Measurements from ENCODE around the gene MGAT5B. TPM values are rescaled to one million over a fixed set of nuclear protein-coding genes. Genes with fewer than 3 reads are reported as not detected.
"Not testable (repeated sequence)": the region's sequence is repeated elsewhere in the genome, so short reads cannot be mapped to it uniquely, and the experiment has no call there.

Gene MGAT5B
- total and polyA plus RNA-seq, 10 donors, result 0.02 to 2.0 (median 0.75) TPM

DNA sequence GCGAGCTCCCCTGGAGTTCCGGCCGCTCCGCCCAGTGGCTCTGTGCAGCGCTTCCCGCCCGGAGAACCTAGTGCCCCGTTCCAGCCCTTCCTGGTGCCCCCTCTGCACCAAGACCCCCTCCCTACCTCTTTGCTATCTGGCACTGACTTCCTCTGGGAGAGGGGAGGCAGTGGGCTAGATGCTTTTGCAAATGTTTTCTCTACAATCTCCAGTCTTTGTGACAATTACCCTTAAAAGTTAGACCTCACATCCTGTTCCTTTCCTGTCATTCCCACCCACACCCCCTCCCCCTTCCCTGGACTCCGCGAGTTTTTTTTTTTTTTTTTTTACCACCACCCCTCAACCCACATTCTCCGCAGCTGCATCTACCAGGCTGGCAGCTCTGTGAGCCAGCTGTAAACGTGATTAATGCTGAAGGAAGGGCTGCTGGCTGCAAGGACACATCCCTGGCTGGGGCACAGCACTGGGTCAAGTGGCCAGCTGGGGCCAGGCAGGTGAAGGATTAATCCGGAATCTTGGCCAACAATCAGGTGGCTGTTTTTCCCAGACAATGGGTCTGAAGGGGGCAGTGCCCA, 101.5 kb downstream of the MGAT5B start:
- Histone ChIP-seq H3K27ac (peak overlapping the region in 5 of 8 donors; percentile 39 to 68 (median 62)), H3K4me3 (peak overlapping the region in 7 of 8 donors; percentile 15 to 66 (median 34)), H3K27me3 (replicated peaks in 1 of 7) (peaks cover 0 to 52% (median 21%) of the 10 kb centered on the region in 7 donors), H3K9me3 (peaks cover 0 to 5% (median 2%) of the 10 kb centered on the region in 8 donors), H3K4me1 (peaks cover 5 to 31% (median 23%) of the 10 kb centered on the region in 6 donors), H3K36me3 (no peaks in the 10 kb centered on the region)
- 2 to 3% (median 2%) methylated on average over 13 of the region's 13 CpGs for WGBS, 5 donors
- intact Hi-C loops (cut with DNase I; ENCODE audit: low total_unique reads), result no loop called here
- peak; percentile 84 for DNase-seq
- peak; percentile 49 to 75 (median 67) for TF ChIP-seq POLR2AphosphoS5 (IDR thresholded peaks at IDR 0.05)
- TF ChIP-seq, protein P1, sequence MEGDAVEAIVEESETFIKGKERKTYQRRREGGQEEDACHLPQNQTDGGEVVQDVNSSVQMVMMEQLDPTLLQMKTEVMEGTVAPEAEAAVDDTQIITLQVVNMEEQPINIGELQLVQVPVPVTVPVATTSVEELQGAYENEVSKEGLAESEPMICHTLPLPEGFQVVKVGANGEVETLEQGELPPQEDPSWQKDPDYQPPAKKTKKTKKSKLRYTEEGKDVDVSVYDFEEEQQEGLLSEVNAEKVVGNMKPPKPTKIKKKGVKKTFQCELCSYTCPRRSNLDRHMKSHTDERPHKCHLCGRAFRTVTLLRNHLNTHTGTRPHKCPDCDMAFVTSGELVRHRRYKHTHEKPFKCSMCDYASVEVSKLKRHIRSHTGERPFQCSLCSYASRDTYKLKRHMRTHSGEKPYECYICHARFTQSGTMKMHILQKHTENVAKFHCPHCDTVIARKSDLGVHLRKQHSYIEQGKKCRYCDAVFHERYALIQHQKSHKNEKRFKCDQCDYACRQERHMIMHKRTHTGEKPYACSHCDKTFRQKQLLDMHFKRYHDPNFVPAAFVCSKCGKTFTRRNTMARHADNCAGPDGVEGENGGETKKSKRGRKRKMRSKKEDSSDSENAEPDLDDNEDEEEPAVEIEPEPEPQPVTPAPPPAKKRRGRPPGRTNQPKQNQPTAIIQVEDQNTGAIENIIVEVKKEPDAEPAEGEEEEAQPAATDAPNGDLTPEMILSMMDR (IDR thresholded peaks at IDR 0.05 in 8 of 11, conservative IDR thresholded peaks at IDR 0.05 in 3 of 11), result no peak

DNA sequence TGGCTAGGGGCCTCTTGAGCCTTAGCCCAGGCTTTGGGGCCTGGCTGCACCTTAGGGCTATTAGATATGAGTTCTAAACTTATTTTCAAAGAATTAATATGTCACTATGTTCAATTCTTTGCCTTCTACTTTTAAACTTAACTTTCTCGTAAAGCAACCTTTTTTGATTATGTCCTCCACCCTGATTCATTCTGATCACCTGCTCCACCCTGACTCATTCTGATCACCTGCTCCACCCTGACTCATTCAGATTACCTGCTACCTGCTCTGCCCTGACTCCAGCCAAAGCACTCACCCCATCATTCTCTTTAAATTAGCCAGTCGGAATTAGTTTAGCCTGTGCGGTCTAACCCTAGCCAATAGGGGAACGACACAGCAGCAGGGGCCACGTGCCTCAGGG, 102.0 kb downstream of the MGAT5B start:
- peaks cover 5 to 31% (median 23%) of the 10 kb centered on the region in 6 donors for H3K4me1 ChIP-seq
- H3K27ac ChIP-seq, result peak overlapping the region in 1 of 8 donors; percentile 68
- peaks cover 0 to 10% (median 7%) of the 10 kb centered on the region in 8 donors for H3K9me3 ChIP-seq
- H3K36me3 ChIP-seq; DNase-seq; H3K4me3 ChIP-seq; intact Hi-C loops (cut with DNase I; ENCODE audit: low total_unique reads): not testable (repeated sequence)
- H3K27me3 ChIP-seq (replicated peaks in 1 of 7), result peaks cover 0 to 52% (median 21%) of the 10 kb centered on the region in 7 donors
- WGBS, 5 donors, result 69 to 87% (median 80%) methylated on average over 5 of the region's 5 CpGs

DNA sequence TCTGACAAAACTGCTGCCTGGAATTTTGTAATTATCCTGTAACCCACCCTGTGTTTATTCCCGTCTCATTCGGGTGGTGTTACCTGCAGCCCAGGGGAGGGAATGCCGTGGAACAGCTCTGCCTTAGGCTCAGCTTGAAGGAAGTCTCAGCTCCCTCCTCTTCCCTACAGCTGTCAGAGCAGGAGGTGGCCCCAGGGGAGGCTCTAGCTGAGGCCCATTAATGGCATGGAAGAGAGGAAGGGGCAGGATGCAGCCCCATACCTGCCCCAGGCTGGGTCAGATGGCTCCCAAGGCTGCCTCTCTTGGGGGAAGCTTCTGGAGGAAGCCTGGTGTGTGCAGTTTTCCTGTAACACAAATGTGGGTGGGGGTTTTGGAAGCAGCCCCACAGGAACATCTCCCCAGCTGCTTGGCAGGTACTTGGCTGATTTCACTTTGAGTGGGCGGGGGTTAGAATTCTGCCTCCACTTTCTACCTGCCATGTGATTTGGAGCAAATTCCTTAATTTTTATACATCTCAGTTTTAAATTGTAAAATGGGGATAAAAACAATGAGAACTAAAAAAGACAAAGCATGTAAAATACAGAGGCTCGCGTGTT, 103.9 kb downstream of the MGAT5B start:
- no peak for DNase-seq
- H3K4me1 ChIP-seq, result peaks cover 5 to 31% (median 23%) of the 10 kb centered on the region in 6 donors
- WGBS, 5 donors, result 72 to 82% (median 77%) methylated on average over 6 of the region's 6 CpGs
- H3K27ac ChIP-seq, result no peak overlapping the region
- peaks cover 0 to 41% (median 21%) of the 10 kb centered on the region in 7 donors for H3K27me3 ChIP-seq (replicated peaks in 1 of 7)
- intact Hi-C loops (cut with DNase I; ENCODE audit: low total_unique reads), result no loop called here
- TF ChIP-seq, protein P1 (IDR thresholded peaks at IDR 0.05 in 8 of 11, conservative IDR thresholded peaks at IDR 0.05 in 3 of 11), result no peak
- TF ChIP-seq POLR2AphosphoS5 (IDR thresholded peaks at IDR 0.05) (no peak), POLR2A (IDR thresholded peaks at IDR 0.05) (no peak)
- no peak overlapping the region for H3K4me3 ChIP-seq
- H3K9me3 ChIP-seq, result peaks cover 0 to 25% (median 9%) of the 10 kb centered on the region in 8 donors
- no peaks in the 10 kb centered on the region for H3K36me3 ChIP-seq

DNA sequence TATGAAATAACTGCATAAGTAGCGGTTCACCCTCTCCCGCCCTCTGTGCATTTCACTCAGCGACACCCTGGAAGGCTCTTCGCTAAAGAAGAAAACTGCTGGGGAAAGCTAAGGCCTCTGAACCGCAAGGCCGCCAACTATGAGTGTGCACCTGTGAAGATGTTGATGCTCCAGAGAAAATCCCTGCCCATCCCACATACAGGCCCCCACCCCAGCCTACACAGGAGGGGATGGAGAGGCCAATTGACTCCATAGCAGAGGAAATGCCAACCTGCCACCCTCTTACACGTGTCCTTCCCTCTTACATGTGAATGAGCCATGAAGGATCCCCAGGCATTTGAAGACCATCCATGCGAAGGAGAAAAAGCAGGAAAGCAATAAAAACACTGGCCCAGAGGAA, 104.8 kb downstream of the MGAT5B start:
- H3K9me3 ChIP-seq, result peaks cover 0 to 34% (median 18%) of the 10 kb centered on the region in 8 donors
- TF ChIP-seq POLR2A (IDR thresholded peaks at IDR 0.05) (no peak), POLR2AphosphoS5 (IDR thresholded peaks at IDR 0.05) (no peak)
- TF ChIP-seq, protein P1 (IDR thresholded peaks at IDR 0.05 in 8 of 11, conservative IDR thresholded peaks at IDR 0.05 in 3 of 11), result no peak
- DNase-seq, result no peak
- H3K4me1 ChIP-seq, result peaks cover 5 to 26% (median 21%) of the 10 kb centered on the region in 6 donors
- WGBS, 5 donors, result 77 to 93% (median 88%) methylated on average over 8 of the region's 8 CpGs
- H3K4me3 ChIP-seq, result no peak overlapping the region
- intact Hi-C loops (cut with DNase I; ENCODE audit: low total_unique reads), result no loop called here
- peaks cover 0 to 32% (median 15%) of the 10 kb centered on the region in 7 donors for H3K27me3 ChIP-seq (replicated peaks in 1 of 7)
- no peaks in the 10 kb centered on the region for H3K36me3 ChIP-seq
- no peak overlapping the region for H3K27ac ChIP-seq
